Tibial nerve (tissue), 4 donors: ENCODE data around the gene SYT8. TPM values are rescaled to one million over a fixed set of nuclear protein-coding genes. Genes with fewer than 3 reads are reported as not detected.

ENCODE experiments used
- DNase-seq, 2 donors: peaks; one replicate each; pipeline ENCODE4 v3.0.0-alpha.2; 2019; ENCODE audit warnings: low spot score in 2 of 2
- H3K27ac ChIP-seq, 4 donors: fragments of 200-600 bp; sonication (generic) in 3 of 4; one replicate each; pipeline ENCODE4 v1.5.1; 2017 to 2019; ENCODE audit warnings: mild to moderate bottlenecking in 1 of 4
- H3K27me3 ChIP-seq, 2 donors: fragments of 200-600 bp; sonication (generic) in 1 of 2; one replicate each; pipeline versions ENCODE4 v1.5.1 to v1.6.0; 2017 to 2019
- H3K36me3 ChIP-seq, 3 donors: fragments of 200-600 bp; sonication (generic); one replicate each; pipeline ENCODE4 v1.5.1; 2018 to 2019
- H3K4me1 ChIP-seq, 4 donors: fragments of 200-600 bp; sonication (generic) in 3 of 4; one replicate each; pipeline ENCODE4 v1.5.1; 2017 to 2019
- H3K4me3 ChIP-seq, 4 donors: fragments of 200-600 bp; sonication (generic) in 3 of 4; one replicate each; pipeline ENCODE4 v1.5.1; 2017 to 2019; ENCODE audit warnings: mild to moderate bottlenecking in 1 of 4, moderate library complexity in 1 of 4
- H3K9me3 ChIP-seq, 4 donors: fragments of 200-600 bp; sonication (generic) in 3 of 4; one replicate each; pipeline ENCODE4 v1.5.1; 2017 to 2019
- CTCF ChIP-seq, 5 experiments: fragments of 200-600 bp in 3 of 5; fragments of 450-650 bp in 2 of 5; sonication (generic) in 3 of 5; IDR thresholded peaks; one replicate each; pipeline ENCODE4 v1.5.1; 2016 to 2019; ENCODE audit warnings: antibody characterized with exemption in 5 of 5, mild to moderate bottlenecking in 3 of 5, moderate library complexity in 2 of 5
- EP300 ChIP-seq, 2 donors: sonication (generic); formaldehyde crosslinking; IDR thresholded peaks; one replicate each; pipeline ENCODE4 v1.6.1; 2017; ENCODE audit warnings: antibody characterized with exemption in 2 of 2, mild to moderate bottlenecking in 1 of 2
- POLR2A ChIP-seq, 2 donors: fragments of 450-650 bp; IDR thresholded peaks; one replicate each; pipeline ENCODE4 v1.6.1; 2017; ENCODE audit warnings: antibody characterized with exemption in 2 of 2, mild to moderate bottlenecking in 2 of 2, moderate library complexity in 2 of 2
- WGBS, 2 donors: methylation state at CpG; one replicate each; pipeline ENCODE4 v1.1.5; 2018; 5-methylcytosine and 5-hydroxymethylcytosine counted together
- total RNA-seq, 4 donors: library from RNA; depleted of rRNA; stranded (reverse); fragments of >200 nt; gene quantifications; one replicate each; pipeline ENCODE4 v1.1.0, GENCODE V29; 2016

Gene SYT8
- total RNA-seq, 4 donors from 2014 or later = 0.39 to 4.2 (median 1.0) TPM; not detected in 1

DNA sequence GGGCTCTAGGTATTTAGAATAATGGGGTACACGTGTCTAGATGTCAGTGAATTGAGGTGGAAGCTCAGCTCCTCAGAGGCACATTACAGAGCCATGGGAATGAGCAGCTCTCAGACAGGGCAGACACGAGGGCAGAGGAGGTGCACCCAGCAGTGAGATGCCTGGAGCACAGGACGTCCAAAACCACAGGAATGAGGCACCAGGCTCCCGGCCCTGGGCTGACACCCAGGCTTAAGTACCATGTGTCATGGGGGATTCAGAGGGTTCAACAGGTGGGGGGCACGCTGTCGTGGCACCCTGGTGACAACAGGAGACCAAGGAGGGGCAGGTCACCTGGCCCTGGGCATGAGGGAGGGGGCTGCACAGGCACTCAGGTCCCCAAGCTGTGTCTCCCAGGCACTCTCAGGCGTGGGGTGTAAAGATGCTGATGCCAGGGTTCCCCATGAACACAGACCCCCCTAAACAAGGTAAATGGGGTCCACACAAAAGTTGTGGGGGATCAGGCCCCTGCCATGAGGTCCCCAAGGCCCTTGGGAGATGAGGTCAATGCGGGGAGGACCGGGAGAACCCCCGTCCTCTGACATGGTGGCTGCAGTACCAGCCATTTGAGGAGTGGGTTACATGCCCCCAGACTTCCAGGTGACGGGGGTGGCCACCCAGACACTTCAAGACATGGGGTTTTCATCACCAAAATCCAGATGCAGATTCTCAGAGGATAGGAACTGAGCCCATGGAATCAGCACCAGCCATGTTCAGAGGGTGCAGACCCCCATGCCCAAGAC lies 5.6 kb upstream of the SYT8 start:
- no peak for TF ChIP-seq EP300 (IDR thresholded peaks at IDR 0.05)
- no peak for TF ChIP-seq POLR2A (IDR thresholded peaks at IDR 0.05)
- TF ChIP-seq CTCF (IDR thresholded peaks at IDR 0.05) = no peak
- H3K27ac ChIP-seq = peak overlapping the region in 2 of 4 donors; percentile 78 to 91
- no peaks in the 10 kb centered on the region for H3K36me3 ChIP-seq
- DNase-seq = no peak
- no peak overlapping the region for H3K4me3 ChIP-seq
- H3K9me3 ChIP-seq = no peaks in the 10 kb centered on the region
- peaks cover 0 to 88% (median 48%) of the 10 kb centered on the region in 4 donors for H3K4me1 ChIP-seq
- H3K27me3 ChIP-seq = no peaks in the 10 kb centered on the region
- WGBS, 2 donors = 70 to 73% methylated on average over 10 to 11 of the region's 11 CpGs

- TF ChIP-seq CTCF (IDR thresholded peaks at IDR 0.05) = no peak
- H3K36me3 ChIP-seq = no peaks in the 10 kb centered on the region
- 32 to 40% methylated on average over 5 to 6 of the region's 6 CpGs for WGBS, 2 donors
- DNase-seq = no peak
- no peaks in the 10 kb centered on the region for H3K9me3 ChIP-seq
- no peak overlapping the region for H3K4me3 ChIP-seq
- H3K27me3 ChIP-seq = no peaks in the 10 kb centered on the region
- peak overlapping the region in 3 of 4 donors; percentile 58 to 91 (median 78) for H3K27ac ChIP-seq
- H3K4me1 ChIP-seq = peaks cover 0 to 81% (median 43%) of the 10 kb centered on the region in 4 donors
Measured at GRCh38 chr11:1830004-1830321, 4.8 kb upstream of the SYT8 start.

DNA sequence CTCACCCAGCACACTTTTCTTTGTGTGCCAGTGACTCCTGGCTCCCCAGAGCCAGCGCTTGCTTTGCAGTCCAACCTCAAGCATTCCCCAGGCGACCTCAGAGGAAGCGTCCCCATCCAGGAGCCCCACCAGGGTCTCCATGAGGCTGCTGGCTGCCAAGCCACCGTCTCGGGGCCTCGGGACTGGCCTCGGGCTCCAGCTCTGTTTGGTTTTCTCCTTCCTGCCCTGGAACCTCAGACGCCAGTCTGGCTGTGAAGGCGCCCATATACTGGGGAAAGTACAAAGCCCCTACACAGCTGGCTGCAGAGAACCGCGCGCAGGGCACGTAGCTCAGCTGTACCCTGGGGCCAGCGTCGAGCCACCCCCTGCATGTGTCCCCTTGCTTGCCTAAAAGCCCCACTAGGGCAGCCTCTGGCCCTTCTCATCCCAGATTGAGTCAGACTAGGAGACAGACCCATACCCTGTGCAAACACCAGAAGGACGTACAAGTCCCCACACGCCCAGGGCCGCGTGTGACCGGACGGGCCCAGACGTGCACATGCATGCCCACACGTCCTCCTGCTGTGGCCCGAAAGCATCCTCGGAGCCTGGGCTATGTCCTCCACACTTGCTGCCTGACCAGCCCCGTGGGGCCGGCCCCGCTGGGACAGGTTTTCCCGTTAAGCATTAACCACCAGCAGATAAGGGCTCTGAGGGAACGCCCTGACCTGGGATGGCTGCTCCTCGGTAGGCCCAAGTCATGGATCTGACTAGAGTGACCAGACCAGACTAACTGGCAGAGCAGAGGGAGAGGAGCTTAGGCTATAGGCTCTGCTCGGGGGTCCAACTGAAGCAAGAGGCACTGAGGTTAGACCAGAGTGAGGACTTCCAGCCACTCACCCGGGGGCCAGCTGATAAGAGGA lies 4.2 kb upstream of the SYT8 start:
- WGBS, 2 donors = 53 to 69% methylated on average over 21 to 30 of the region's 33 CpGs
- no peak overlapping the region for H3K4me3 ChIP-seq

GRCh38 chr11:1831338-1832210 lies 3.2 kb upstream of the SYT8 start:
- Histone ChIP-seq H3K27ac (peak overlapping the region; percentile 56 to 91 (median 68)), H3K27me3 (no peaks in the 10 kb centered on the region), H3K4me3 (no peak overlapping the region), H3K9me3 (no peaks in the 10 kb centered on the region), H3K4me1 (peaks cover 0 to 65% (median 27%) of the 10 kb centered on the region in 4 donors), H3K36me3 (no peaks in the 10 kb centered on the region)
- no peak for DNase-seq
- WGBS, 2 donors = 64 to 77% methylated on average over 18 to 19 of the region's 26 CpGs
- TF ChIP-seq CTCF (IDR thresholded peaks at IDR 0.05) (no peak), EP300 (IDR thresholded peaks at IDR 0.05) (no peak), POLR2A (IDR thresholded peaks at IDR 0.05) (no peak)

More for the DNA sequence above, 4.2 kb upstream of the SYT8 start:
- DNase-seq = no peak
- TF ChIP-seq EP300 (IDR thresholded peaks at IDR 0.05) (no peak), POLR2A (IDR thresholded peaks at IDR 0.05) (no peak), CTCF (IDR thresholded peaks at IDR 0.05) (no peak)
- Histone ChIP-seq H3K4me1 (peaks cover 0 to 75% (median 37%) of the 10 kb centered on the region in 4 donors), H3K9me3 (no peaks in the 10 kb centered on the region), H3K27ac (peak overlapping the region in 3 of 4 donors; percentile 58 to 91 (median 78)), H3K27me3 (no peaks in the 10 kb centered on the region), H3K36me3 (no peaks in the 10 kb centered on the region)
